HG02763 (cell line): Measurements from ENCODE around the gene PCYT2.

Experiments
- ATAC-seq: cut with Tn5 transposase; IDR thresholded peaks from one replicate; pipeline ENCODE4 v1.9.1; 2021; ENCODE audit warnings: mild to moderate bottlenecking, moderate library complexity; ENCODE audit not compliant: unreplicated experiment

Gene PCYT2

GRCh38 chr17:81902023-81902652 lies 9.1 kb downstream of the PCYT2 start, which contains the start of gene NPB:
Gene NPB (plus strand): TSS chr17:81902238. CDS start chr17:81902278, 40 bp downstream.
- no peak for ATAC-seq

GRCh38 chr17:81901167-81902022 lies 9.8 kb downstream of the PCYT2 start:
- no peak for ATAC-seq

- no peak for ATAC-seq
Measured at GRCh38 chr17:81900181-81900820, 10.9 kb downstream of the PCYT2 start.

- no peak for ATAC-seq
Measured at GRCh38 chr17:81899514-81900166, 11.6 kb downstream of the PCYT2 start.

- no peak for ATAC-seq
Measured at GRCh38 chr17:81898885-81899284, 12.3 kb downstream of the PCYT2 start.

GRCh38 chr17:81898029-81898866 lies 13.0 kb downstream of the PCYT2 start:
- no peak for ATAC-seq

- no peak for ATAC-seq
Measured at GRCh38 chr17:81895400-81895799, 15.8 kb downstream of the PCYT2 start.

- ATAC-seq = no peak
Measured at GRCh38 chr17:81891303-81891552, 20.0 kb downstream of the PCYT2 start.

GRCh38 chr17:81890447-81891302 lies 20.5 kb downstream of the PCYT2 start:
- peak; percentile 17 for ATAC-seq

- no peak for ATAC-seq
Measured at GRCh38 chr17:81889602-81890001, 21.6 kb downstream of the PCYT2 start.

GRCh38 chr17:81888988-81889595 lies 22.1 kb downstream of the PCYT2 start:
- no peak for ATAC-seq

GRCh38 chr17:81888105-81888987 lies 22.9 kb downstream of the PCYT2 start:
- ATAC-seq = no peak

- ATAC-seq = no peak
Measured at GRCh38 chr17:81885869-81886548, 25.2 kb downstream of the PCYT2 start.

GRCh38 chr17:81885454-81885853 lies 25.7 kb downstream of the PCYT2 start:
- ATAC-seq = no peak

- ATAC-seq = no peak
Measured at GRCh38 chr17:81884968-81885367, 26.2 kb downstream of the PCYT2 start.

- ATAC-seq = no peak
Measured at GRCh38 chr17:81884520-81884919, 26.7 kb downstream of the PCYT2 start.

GRCh38 chr17:81879121-81879520 lies 32.1 kb downstream of the PCYT2 start:
- ATAC-seq = no peak

- no peak for ATAC-seq
Measured at GRCh38 chr17:81878294-81878693, 32.9 kb downstream of the PCYT2 start.
